Tibial nerve (tissue), 4 donors: Measurements from ENCODE around the gene CCDC38.

Source experiments
- CTCF ChIP-seq, 5 experiments: fragments of 200-600 bp in 3 of 5; fragments of 450-650 bp in 2 of 5; sonication (generic) in 3 of 5; IDR thresholded peaks; one replicate each; pipeline ENCODE4 v1.5.1; 2016 to 2019; ENCODE audit warnings: antibody characterized with exemption in 5 of 5, mild to moderate bottlenecking in 3 of 5, moderate library complexity in 2 of 5
- EP300 ChIP-seq, 2 donors: sonication (generic); formaldehyde crosslinking; IDR thresholded peaks; one replicate each; pipeline ENCODE4 v1.6.1; 2017; ENCODE audit warnings: antibody characterized with exemption in 2 of 2, mild to moderate bottlenecking in 1 of 2
- POLR2A ChIP-seq, 2 donors: fragments of 450-650 bp; IDR thresholded peaks; one replicate each; pipeline ENCODE4 v1.6.1; 2017; ENCODE audit warnings: antibody characterized with exemption in 2 of 2, mild to moderate bottlenecking in 2 of 2, moderate library complexity in 2 of 2

DNA sequence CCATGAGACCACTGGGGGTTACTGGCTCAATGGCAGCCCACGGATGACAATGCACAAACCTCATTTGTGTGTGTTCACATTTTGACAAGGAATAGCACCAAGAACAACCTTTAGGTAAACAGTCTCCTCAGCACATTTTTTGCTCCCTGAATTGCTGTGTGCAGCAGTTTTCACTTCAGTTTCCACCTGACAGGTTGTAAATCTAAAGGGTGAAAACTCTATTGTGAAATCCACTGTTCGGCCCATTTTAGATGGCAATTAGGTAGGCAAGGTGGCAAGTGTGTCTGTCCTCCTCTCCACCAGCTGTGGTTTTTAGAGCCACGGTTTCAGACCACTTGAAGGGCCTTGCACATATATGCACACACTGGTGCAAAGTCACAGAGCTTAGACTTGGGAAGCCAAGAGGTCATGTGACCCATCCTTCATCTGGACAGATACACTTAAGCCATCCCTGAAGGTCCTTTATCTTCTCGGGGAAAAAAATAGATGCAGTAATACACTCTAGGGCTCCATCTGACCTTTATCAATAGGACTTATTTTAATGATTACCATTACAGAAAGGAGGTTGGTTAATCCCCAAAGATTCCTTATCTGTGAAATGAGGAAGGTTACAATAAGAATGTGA, 30.5 kb upstream of the CCDC38 start:
- no peak for TF ChIP-seq CTCF (IDR thresholded peaks at IDR 0.05)
- TF ChIP-seq POLR2A (IDR thresholded peaks at IDR 0.05): no peak
- TF ChIP-seq EP300 (IDR thresholded peaks at IDR 0.05): no peak
